HEK293T (cell line): ENCODE data around the gene AQP12A.

ENCODE experiments used
- ELF4 ChIP-seq: fragments of 450-650 bp; IDR thresholded peaks from 2 replicates; pipeline ENCODE4 v1.6.1; 2017; ENCODE audit warnings: antibody characterized with exemption
- HDGF ChIP-seq: fragments of 450-650 bp; IDR thresholded peaks from 2 replicates; pipeline ENCODE4 v1.6.1; 2017; ENCODE audit warnings: antibody characterized with exemption, borderline replicate concordance
- LEF1 ChIP-seq: fragments of 450-650 bp; IDR thresholded peaks from 2 replicates; pipeline ENCODE4 v1.6.1; 2017; ENCODE audit warnings: mild to moderate bottlenecking, borderline replicate concordance
- PKNOX1 ChIP-seq: fragments of 450-650 bp; IDR thresholded peaks from 2 replicates; pipeline ENCODE4 v1.6.1; 2016
- SUZ12 ChIP-seq: fragments of 450-650 bp; IDR thresholded peaks from 2 replicates; pipeline ENCODE4 v1.6.1; 2016; ENCODE audit warnings: mild to moderate bottlenecking

- no peak for TF ChIP-seq PKNOX1
- no peak for TF ChIP-seq ELF4
- no peak for TF ChIP-seq SUZ12
- no peak for TF ChIP-seq LEF1
- no peak for TF ChIP-seq HDGF
Measured at GRCh38 chr2:240711296-240711695, 19.6 kb downstream of the AQP12A start.
